GM10266 (cell line): ENCODE data around the gene SDR9C7.
"Not testable (repeated sequence)": the region's sequence is repeated elsewhere in the genome, so short reads cannot be mapped to it uniquely, and the experiment has no call there.

Experiments used
- DNase-seq: peaks from one replicate; pipeline ENCODE4 v3.0.0; 2012; ENCODE audit errors: extremely low spot score
- TF ChIP-seq, protein P1 (sequence below): IDR thresholded peaks from 2 replicates; pipeline ENCODE4 v1.5.1; 2012; ENCODE audit warnings: mild to moderate bottlenecking, low read depth; ENCODE audit not compliant: control insufficient read depth, insufficient read depth; ENCODE audit errors: missing control alignments

The SDR9C7 gene

DNA sequence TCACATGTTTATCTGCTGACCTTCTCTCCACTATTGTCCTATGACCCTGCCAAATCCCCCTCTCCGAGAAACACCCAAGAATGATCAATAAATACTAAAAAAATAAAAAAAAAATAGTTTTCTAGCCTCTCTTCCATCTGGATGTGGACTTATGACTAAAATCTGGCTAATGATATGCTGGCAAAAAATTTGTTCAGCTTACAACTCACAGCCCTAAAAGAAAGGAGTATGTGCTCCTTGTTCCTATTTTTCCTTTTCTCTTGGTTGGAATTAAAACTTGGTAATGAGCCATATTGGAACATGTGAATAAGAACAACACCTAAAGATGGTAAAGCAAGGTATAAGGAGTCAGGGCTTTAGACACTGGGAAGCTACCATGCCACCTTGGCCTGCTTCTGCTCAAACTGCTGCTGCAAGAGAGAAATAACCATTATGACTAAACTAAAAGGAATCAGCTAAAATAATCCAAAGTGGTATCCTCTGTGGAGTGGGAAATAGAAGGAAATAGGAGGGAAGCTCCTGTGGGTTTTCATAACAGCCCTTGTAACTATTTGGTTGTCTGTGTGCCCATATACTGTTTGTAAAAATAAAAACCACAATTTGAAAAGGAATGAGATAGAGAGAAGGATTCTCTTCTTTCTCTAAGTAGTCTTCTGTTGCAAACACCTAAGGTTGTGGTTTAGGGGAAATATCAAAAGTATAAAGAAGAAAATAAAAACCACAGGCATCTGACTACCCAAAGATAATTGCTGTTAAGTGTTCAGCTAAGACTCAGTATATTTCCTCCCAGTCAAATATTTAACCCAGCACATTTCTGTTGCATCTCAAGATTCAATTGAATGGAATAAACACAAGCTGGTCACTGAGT is 53.8 kb downstream of the SDR9C7 start:
- TF ChIP-seq, protein P1, sequence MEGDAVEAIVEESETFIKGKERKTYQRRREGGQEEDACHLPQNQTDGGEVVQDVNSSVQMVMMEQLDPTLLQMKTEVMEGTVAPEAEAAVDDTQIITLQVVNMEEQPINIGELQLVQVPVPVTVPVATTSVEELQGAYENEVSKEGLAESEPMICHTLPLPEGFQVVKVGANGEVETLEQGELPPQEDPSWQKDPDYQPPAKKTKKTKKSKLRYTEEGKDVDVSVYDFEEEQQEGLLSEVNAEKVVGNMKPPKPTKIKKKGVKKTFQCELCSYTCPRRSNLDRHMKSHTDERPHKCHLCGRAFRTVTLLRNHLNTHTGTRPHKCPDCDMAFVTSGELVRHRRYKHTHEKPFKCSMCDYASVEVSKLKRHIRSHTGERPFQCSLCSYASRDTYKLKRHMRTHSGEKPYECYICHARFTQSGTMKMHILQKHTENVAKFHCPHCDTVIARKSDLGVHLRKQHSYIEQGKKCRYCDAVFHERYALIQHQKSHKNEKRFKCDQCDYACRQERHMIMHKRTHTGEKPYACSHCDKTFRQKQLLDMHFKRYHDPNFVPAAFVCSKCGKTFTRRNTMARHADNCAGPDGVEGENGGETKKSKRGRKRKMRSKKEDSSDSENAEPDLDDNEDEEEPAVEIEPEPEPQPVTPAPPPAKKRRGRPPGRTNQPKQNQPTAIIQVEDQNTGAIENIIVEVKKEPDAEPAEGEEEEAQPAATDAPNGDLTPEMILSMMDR: no peak
- DNase-seq: no peak

DNA sequence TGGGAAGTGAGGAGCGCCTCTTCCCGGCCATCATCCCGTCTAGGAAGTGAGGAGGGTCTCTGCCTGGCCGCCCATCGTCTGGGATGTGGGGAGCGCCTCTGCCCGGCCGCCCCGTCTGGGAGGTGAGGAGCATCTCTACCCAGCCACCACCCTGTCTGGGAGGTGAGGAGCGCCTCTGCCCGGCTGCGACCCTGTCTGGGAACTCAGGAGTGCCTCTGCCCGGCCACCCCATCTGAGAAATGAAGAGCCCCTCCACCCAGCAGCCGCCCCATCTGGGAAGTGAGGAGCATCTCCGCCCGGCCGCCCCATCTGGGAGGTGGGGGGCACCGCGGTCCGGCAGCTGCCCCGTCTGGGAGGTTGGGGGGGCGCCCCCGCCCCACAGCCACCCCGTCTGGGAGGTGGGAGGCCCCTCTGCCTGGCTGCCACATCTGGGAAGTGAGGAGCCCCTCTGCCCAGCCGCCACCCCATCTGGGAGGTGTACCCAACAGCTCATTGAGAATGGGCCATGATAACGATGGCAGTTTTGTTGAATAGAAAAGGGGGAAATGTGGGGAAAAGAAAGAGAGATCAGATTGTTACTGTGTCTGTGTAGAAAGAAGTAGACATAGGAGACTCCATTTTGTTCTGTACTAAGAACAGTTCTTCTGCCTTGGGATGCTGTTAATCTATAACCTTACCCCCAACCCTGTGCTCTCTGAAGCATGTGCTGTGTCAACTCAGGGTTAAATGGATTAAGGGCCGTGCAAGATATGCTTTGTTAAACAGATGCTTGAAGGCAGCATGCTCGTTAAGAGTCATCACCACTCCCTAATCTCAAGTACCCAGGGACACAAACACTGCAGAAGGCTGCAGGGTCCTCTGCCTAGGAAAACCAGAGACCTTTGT is 54.7 kb downstream of the SDR9C7 start:
- DNase-seq: not testable (repeated sequence)

DNA sequence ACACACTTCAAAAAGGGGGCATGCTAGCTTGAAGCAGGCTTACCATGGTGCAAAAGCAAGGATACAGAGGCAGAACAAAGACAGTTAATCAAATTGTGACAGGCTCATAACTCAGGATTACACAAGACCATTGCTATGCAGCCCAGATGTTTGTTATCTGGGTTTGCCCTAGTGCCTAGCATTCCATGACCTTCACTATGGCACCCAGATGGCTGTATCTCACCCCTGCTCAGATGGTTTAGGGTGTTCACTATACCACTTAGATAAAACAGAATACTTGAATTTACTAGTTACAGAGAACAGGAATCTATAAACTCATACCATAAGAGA is 56.2 kb downstream of the SDR9C7 start:
- no peak for DNase-seq

DNA sequence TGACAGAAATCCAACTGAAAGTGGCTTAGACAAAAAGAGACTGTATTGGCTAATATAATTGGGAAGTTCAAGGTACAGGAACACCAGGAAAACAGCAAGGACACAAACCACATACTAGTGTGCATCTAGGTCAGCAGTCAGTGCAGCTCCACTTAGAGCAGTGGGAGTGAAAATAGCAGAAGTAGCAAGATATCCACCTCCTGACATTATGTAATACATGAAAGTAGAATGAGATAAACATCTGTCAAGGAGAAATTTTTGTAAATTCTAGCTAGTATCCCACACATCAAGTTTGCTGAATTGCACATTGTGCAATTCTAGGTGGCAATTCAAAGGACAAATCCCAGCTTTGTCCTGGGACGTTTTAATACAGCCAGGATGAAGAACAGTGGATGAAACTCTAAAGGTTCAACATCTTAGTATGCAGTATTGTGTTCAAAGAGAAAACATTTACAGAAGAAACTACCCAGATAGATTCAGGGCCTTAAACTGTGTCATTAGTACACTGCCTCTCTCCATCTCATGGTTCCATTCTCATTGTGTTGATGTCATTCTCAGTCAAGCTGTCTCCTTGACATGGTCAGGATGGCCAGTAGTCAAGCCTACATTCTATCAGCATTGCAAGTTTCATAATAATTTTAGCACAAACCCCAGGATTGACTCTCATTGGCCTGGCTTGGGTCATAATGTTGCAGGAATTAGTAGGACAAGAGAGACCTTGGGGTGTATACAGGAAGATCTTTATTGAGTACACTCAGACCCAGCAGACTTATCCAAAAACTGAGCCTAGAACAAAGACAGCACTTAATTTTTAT is 56.8 kb downstream of the SDR9C7 start:
- TF ChIP-seq, protein P1: no peak
- DNase-seq: no peak

More for the DNA sequence above, 56.2 kb downstream of the SDR9C7 start:
- TF ChIP-seq, protein P1: no peak

DNA sequence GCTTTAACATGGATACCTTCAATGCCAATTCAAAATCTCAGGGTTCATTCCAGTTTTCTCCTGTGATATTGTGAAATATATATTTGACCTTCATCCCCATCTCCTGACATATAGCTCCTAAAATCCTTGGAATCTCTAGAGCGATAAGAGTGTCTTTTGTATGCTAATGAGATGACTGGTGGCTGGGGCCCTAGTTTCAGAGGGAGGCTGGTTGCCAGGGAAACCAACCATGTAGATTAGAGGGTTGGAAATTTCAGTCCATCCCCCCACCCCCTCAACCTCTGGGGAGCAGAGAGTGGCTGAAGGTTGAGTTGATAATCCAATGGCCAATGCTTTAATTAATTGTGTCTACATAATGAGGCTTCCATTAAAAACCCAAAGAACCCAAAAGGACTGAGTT is 59.4 kb downstream of the SDR9C7 start:
- TF ChIP-seq, protein P1: no peak
- no peak for DNase-seq

DNA sequence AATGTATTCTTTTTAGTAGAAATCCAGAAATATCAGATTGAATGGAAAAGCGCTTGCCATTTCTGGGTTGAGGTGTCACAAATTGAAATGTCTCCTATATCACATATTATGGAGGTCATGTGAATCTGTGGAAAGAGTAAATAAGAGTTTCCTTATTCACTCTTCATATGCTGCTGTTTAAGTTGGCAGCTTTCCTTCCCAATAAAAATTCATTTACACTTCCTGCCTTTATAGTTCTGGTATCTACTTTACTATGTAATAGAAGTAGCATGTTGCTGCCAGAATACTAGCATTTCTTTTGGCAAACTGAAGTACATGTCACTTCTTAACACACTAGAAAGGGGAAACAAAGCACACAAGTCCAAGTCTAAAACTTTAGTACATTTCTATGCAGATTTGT is 60.8 kb downstream of the SDR9C7 start:
- TF ChIP-seq, protein P1: no peak
- DNase-seq: no peak
